Lower leg skin (tissue), 4 donors: Measurements from ENCODE around the gene RAB3GAP2. TPM values are rescaled to one million over a fixed set of nuclear protein-coding genes. Genes with fewer than 3 reads are reported as not detected.

Experiments
- DNase-seq, 2 donors: peaks; one replicate each; pipeline ENCODE4 v3.0.0-alpha.2; 2019; ENCODE audit warnings: low spot score in 2 of 2
- H3K4me3 ChIP-seq: fragments of 200-600 bp; sonication (generic); 2 replicates; pipeline ENCODE4 v1.5.1; 2017; ENCODE audit warnings: mild to moderate bottlenecking, low read depth; ENCODE audit not compliant: poor library complexity, severe bottlenecking
- CTCF ChIP-seq, 3 donors: fragments of 450-650 bp; IDR thresholded peaks; one replicate each; pipeline ENCODE4 v1.5.1; 2016; ENCODE audit warnings: antibody characterized with exemption in 3 of 3, mild to moderate bottlenecking in 3 of 3, moderate library complexity in 2 of 3
- POLR2A ChIP-seq, 2 donors: fragments of 450-650 bp; IDR thresholded peaks; one replicate each; pipeline ENCODE4 v1.6.1; 2016 to 2017; ENCODE audit warnings: antibody characterized with exemption in 2 of 2, mild to moderate bottlenecking in 1 of 2, moderate library complexity in 1 of 2
- WGBS, 2 donors: methylation state at CpG; one replicate each; pipeline ENCODE4 v1.1.5; 2018; 5-methylcytosine and 5-hydroxymethylcytosine counted together
- intact Hi-C: fragments of 100-400 bp; cut with DNase I; formaldehyde crosslinking; loops from one replicate; pipeline ENCODE4 v1.15.0; 2023; ENCODE audit warnings: low total_unique reads
- total RNA-seq, 4 donors: library from RNA; depleted of rRNA; stranded (reverse); fragments of >200 nt; gene quantifications; one replicate each; pipeline ENCODE4 v1.1.0, GENCODE V29; 2016

RAB3GAP2 gene
- total RNA-seq, 4 donors from 2014 or later: 14.7 to 24.2 (median 19.9) TPM

GRCh38 chr1:220189750-220190347 is 82.4 kb downstream of the RAB3GAP2 start:
- DNase-seq: no peak
- H3K4me3 ChIP-seq: no peak overlapping the region
- TF ChIP-seq POLR2A (IDR thresholded peaks at IDR 0.05) (no peak), CTCF (IDR thresholded peaks at IDR 0.05) (no peak)
- intact Hi-C loops: no loop called here
- WGBS, 2 donors: 91 to 98% methylated on average over 1 of the region's 1 CpG

- intact Hi-C loops: no loop called here
- 87 to 90% methylated on average over 2 of the region's 2 CpGs for WGBS, 2 donors
- no peak for DNase-seq
- TF ChIP-seq POLR2A (IDR thresholded peaks at IDR 0.05) (no peak), CTCF (IDR thresholded peaks at IDR 0.05) (no peak)
- H3K4me3 ChIP-seq: no peak overlapping the region
These were observed 83.7 kb downstream of the RAB3GAP2 start for GRCh38 chr1:220188538-220188937.

GRCh38 chr1:220186752-220187151 is 85.5 kb downstream of the RAB3GAP2 start:
- intact Hi-C loops: no loop called here
- 93 to 95% methylated on average over 2 of the region's 2 CpGs for WGBS, 2 donors
- no peak for DNase-seq
- no peak for TF ChIP-seq CTCF (IDR thresholded peaks at IDR 0.05)
- TF ChIP-seq POLR2A (IDR thresholded peaks at IDR 0.05): no peak
- H3K4me3 ChIP-seq: no peak overlapping the region

- TF ChIP-seq POLR2A (IDR thresholded peaks at IDR 0.05) (no peak), CTCF (IDR thresholded peaks at IDR 0.05) (no peak)
- no peak for DNase-seq
- intact Hi-C loops: no loop called here
- 81 to 90% methylated on average over 1 of the region's 1 CpG for WGBS, 2 donors
- H3K4me3 ChIP-seq: no peak overlapping the region
These were observed 87.7 kb downstream of the RAB3GAP2 start for GRCh38 chr1:220184506-220184905.

- H3K4me3 ChIP-seq: no peak overlapping the region
- intact Hi-C loops: no loop called here
- TF ChIP-seq POLR2A (IDR thresholded peaks at IDR 0.05) (no peak), CTCF (IDR thresholded peaks at IDR 0.05) (no peak)
- DNase-seq: no peak
- WGBS, 2 donors: 72 to 81% methylated on average over 2 of the region's 2 CpGs
These were observed 89.6 kb downstream of the RAB3GAP2 start for GRCh38 chr1:220182656-220183055.

- WGBS, 2 donors: 74 to 84% methylated on average over 1 of the region's 1 CpG
- intact Hi-C loops: no loop called here
These were observed 90.1 kb downstream of the RAB3GAP2 start for GRCh38 chr1:220182111-220182510.

More at GRCh38 chr1:220182111-220182510, 90.1 kb downstream of the RAB3GAP2 start:
- DNase-seq: no peak
- TF ChIP-seq POLR2A (IDR thresholded peaks at IDR 0.05): no peak
- TF ChIP-seq CTCF (IDR thresholded peaks at IDR 0.05): no peak
- H3K4me3 ChIP-seq: no peak overlapping the region
